ENCODE data around the gene LITAFD.
"Not testable (repeated sequence)": the region's sequence is repeated elsewhere in the genome, so short reads cannot be mapped to it uniquely, and the experiment has no call there.

LITAFD gene

GRCh38 chr16:8882041-8882617 is at the start of gene LITAFD:
Gene LITAFD, plus strand, starts transcription at chr16:8882351. Its CDS starts 2,005 bp downstream, at chr16:8884356.
- DNase-seq (ENCODE audit: low spot score) = no peak
- in situ Hi-C loops (cut with MboI; ENCODE audit: low sequenced_read_pairs, unreplicated experiment) = no loop called here
- TF ChIP-seq CTCF (IDR thresholded peaks at IDR 0.05; ENCODE audit: borderline replicate concordance, control extremely low read depth, extremely low read depth, insufficient read depth, missing control alignments) = no peak

GRCh38 chr16:8832717-8833105 is 49.4 kb upstream of the LITAFD start:
- TF ChIP-seq CTCF (IDR thresholded peaks at IDR 0.05; ENCODE audit: borderline replicate concordance, control extremely low read depth, extremely low read depth, insufficient read depth, missing control alignments) = no peak
- DNase-seq (ENCODE audit: low spot score) = no peak
- in situ Hi-C loops (cut with MboI; ENCODE audit: low sequenced_read_pairs, unreplicated experiment) = no loop called here

- DNase-seq (ENCODE audit: low spot score); in situ Hi-C loops (cut with MboI; ENCODE audit: low sequenced_read_pairs, unreplicated experiment): not testable (repeated sequence)
Observed at GRCh38 chr16:8836797-8837196, 45.4 kb upstream of the LITAFD start.

DNA sequence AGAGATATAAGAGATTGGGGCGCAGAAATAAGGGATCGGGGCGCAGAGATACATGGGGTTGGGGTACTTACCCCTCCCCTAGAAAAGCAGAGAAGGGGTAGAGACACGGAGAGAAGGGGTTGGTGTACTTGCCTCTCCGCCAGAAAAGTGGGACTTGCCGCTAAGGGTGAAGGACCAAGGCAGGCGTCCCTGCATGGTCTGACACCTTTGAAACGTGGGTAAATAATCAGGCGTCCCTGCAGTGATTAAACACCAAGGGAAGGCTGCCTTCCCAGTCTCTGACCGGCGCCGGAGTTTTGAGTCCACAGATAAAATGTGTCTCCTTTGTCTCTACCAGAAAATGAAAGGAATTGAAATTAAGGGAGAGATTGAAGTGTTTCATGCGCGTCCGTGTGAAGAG is 44.6 kb upstream of the LITAFD start:
- in situ Hi-C loops (cut with MboI; ENCODE audit: low sequenced_read_pairs, unreplicated experiment) = not testable (repeated sequence)

DNA sequence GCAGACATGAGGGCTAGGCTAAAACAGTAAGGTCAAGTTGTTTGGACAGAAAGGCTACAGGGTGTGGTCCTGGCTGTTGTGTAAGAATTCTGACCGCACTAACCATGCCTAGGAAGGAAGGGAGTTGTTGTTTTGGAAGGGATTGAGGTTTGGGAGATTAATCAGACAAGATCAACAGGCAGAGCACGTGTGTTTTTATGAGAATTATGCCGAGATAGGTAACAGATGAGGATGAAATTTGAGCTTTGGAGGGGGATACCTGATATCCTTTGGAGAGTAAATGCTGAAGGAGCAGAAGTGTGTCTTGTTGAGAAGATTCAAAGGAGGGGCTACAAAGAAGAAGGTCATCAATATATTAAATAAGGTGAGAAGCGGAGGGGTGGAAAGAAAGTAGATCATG is 40.1 kb upstream of the LITAFD start:
- DNase-seq (ENCODE audit: low spot score); in situ Hi-C loops (cut with MboI; ENCODE audit: low sequenced_read_pairs, unreplicated experiment): not testable (repeated sequence)

More for the DNA sequence above, 44.6 kb upstream of the LITAFD start:
- DNase-seq (ENCODE audit: low spot score) = not testable (repeated sequence)

DNA sequence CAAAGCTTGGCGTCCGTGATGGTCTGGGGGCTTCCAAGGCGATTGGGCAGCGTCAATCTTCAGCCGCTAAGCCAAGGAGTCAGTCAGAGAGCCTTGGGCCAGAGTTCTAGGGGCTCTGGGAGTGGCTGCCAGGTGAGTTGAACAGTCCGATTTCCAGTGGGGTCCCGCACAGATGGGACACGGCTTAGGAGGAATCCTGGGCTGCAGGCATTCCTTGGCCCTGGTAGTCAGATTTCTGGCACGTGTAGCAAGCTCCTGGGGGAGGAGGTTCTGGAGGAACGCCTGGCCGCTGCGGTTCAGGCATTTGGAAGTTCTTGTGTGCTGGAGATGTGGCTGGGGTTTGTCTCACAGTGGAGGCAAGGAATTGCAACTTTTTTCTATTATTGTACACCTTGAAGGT is 38.9 kb upstream of the LITAFD start:
- in situ Hi-C loops (cut with MboI; ENCODE audit: low sequenced_read_pairs, unreplicated experiment); DNase-seq (ENCODE audit: low spot score): not testable (repeated sequence)

DNA sequence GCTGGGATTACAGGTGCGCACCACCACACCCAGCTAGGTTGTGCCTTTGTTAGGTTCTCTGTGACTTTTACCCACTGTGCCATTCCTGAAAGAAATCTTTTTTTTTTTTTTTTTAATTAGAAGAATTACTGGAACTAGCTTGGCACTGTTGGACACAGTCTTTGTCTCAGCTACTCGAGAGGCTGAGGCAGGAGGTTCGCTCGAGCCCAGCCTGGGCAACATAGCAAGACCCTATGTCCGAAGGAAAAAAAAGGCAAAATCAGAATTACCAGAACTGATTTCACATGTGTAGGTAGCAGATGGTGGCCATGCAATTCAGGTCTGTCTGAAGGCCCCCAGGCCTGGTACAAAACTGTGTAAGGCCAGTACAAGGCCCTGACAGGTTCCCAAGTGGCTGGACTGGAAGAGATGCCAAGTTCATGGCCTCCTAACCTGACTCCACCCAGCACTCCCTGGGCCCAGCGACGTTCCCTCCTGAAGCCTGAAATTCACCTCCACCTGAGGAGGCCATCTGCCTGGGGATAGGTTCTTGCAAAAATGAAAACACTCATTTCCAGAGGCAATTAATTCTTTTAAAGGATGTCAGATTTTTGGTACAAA is 36.4 kb upstream of the LITAFD start:
- no peak for TF ChIP-seq CTCF (IDR thresholded peaks at IDR 0.05; ENCODE audit: borderline replicate concordance, control extremely low read depth, extremely low read depth, insufficient read depth, missing control alignments)
- DNase-seq (ENCODE audit: low spot score) = no peak
- in situ Hi-C loops (cut with MboI; ENCODE audit: low sequenced_read_pairs, unreplicated experiment) = no loop called here

GRCh38 chr16:8846401-8846932 is 35.7 kb upstream of the LITAFD start:
- in situ Hi-C loops (cut with MboI; ENCODE audit: low sequenced_read_pairs, unreplicated experiment) = no loop called here
- TF ChIP-seq CTCF (IDR thresholded peaks at IDR 0.05; ENCODE audit: borderline replicate concordance, control extremely low read depth, extremely low read depth, insufficient read depth, missing control alignments) = no peak
- no peak for DNase-seq (ENCODE audit: low spot score)

DNA sequence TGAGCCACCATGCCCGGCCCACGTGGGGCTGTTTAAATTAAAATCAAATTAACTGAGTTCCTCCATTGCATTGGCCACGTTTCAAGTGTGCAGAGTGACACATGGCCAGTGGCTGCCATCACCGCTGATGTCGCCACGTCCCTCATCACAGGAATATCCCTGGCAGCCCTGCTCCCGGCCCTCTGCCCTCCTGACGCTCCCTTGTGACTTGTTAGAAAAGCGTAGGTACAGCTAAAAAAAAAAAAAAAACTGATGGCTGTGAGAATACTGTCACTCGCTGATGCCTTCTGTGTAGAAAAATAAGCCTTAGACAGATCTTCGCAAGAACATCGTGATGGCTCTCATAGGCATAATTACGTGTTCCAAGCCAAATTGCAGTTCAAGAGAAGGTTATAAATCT is 35.0 kb upstream of the LITAFD start:
- in situ Hi-C loops (cut with MboI; ENCODE audit: low sequenced_read_pairs, unreplicated experiment) = no loop called here
- no peak for TF ChIP-seq CTCF (IDR thresholded peaks at IDR 0.05; ENCODE audit: borderline replicate concordance, control extremely low read depth, extremely low read depth, insufficient read depth, missing control alignments)
- DNase-seq (ENCODE audit: low spot score) = no peak
